ENCODE results near the gene ST6GALNAC3.

ST6GALNAC3 gene

GRCh38 chr1:76281306-76281705 lies 206.8 kb downstream of the ST6GALNAC3 start:
- Histone ChIP-seq H3K27ac (ENCODE audit: extremely low read depth, low read depth, low read length) (no peak overlapping the region), H3K9me3 (ENCODE audit: control insufficient read depth, insufficient read depth, low read depth, low read length) (no peaks in the 10 kb centered on the region), H3K4me3 (ENCODE audit: low read depth, low read length) (no peak overlapping the region), H3K36me3 (ENCODE audit: control insufficient read depth in 2 of 2, insufficient read depth in 1 of 2, low read length in 2 of 2) (no peaks in the 10 kb centered on the region), H3K4me1 (ENCODE audit: control insufficient read depth, insufficient read depth, low read length) (0 out of 2 replicates have a peak, but pooled peaks cover 5% of the 10 kb centered on the region)
- POLR2A ChIA-PET = no interaction called here
- TF ChIP-seq ZIC2 (tag by site-specific recombination; IDR thresholded peaks at IDR 0.05) (peak; percentile 69), ZBTB26 (tag by site-specific recombination; optimal IDR thresholded peaks at IDR 0.05) (no peak), ZNF600 (tag by site-specific recombination; IDR thresholded peaks at IDR 0.05) (no peak), ZNF677 (tag by site-specific recombination; IDR thresholded peaks at IDR 0.05) (no peak), YY2 (tag by site-specific recombination; IDR thresholded peaks at IDR 0.05) (no peak), ZNF785 (tag by site-specific recombination; IDR thresholded peaks at IDR 0.05) (no peak), ZNF624 (tag by site-specific recombination; IDR thresholded peaks at IDR 0.05) (no peak), ZNF658 (tag by site-specific recombination; IDR thresholded peaks at IDR 0.05) (no peak), ZNF10 (tag by site-specific recombination; IDR thresholded peaks at IDR 0.05) (no peak), ZFHX2 (tag by site-specific recombination; conservative IDR thresholded peaks at IDR 0.05) (peak; percentile 31; the same call in 1 of the 2 replicates), EGR2 (tag by site-specific recombination; IDR thresholded peaks at IDR 0.05; ENCODE audit: low read depth) (no peak), ZBTB44 (tag by site-specific recombination; IDR thresholded peaks at IDR 0.05) (no peak), ZNF660 (tag by site-specific recombination; IDR thresholded peaks at IDR 0.05) (no peak), ZNF280C (tag by site-specific recombination; IDR thresholded peaks at IDR 0.05) (no peak), ZNF843 (tag by site-specific recombination; IDR thresholded peaks at IDR 0.05) (no peak), PATZ1 (tag by site-specific recombination; IDR thresholded peaks at IDR 0.05) (no peak), ZNF560 (tag by site-specific recombination; IDR thresholded peaks at IDR 0.05; ENCODE audit: borderline replicate concordance) (no peak), ZNF513 (tag by site-specific recombination; IDR thresholded peaks at IDR 0.05) (no peak)
- CTCF ChIA-PET = no interaction called here

Data from HEK293 (cell line).